ENCODE results near the gene PCCB.

PCCB gene

GRCh38 chr3:136343873-136344555 lies 93.9 kb downstream of the PCCB start:
- no peak overlapping the region for H3K4me3 ChIP-seq (ENCODE audit: low read depth, low read length)
- no peak for TF ChIP-seq CTCF (IDR thresholded peaks at IDR 0.05; ENCODE audit: insufficient read depth, low read depth, low read length, missing control alignments)
- DNase-seq (ENCODE audit: low read depth), result no peak

GRCh38 chr3:136346486-136346885 lies 96.3 kb downstream of the PCCB start:
- no peak for TF ChIP-seq CTCF (IDR thresholded peaks at IDR 0.05; ENCODE audit: insufficient read depth, low read depth, low read length, missing control alignments)
- no peak for DNase-seq (ENCODE audit: low read depth)
- H3K4me3 ChIP-seq (ENCODE audit: low read depth, low read length), result no peak overlapping the region

GRCh38 chr3:136350132-136350531 lies 100.0 kb downstream of the PCCB start:
- TF ChIP-seq CTCF (IDR thresholded peaks at IDR 0.05; ENCODE audit: insufficient read depth, low read depth, low read length, missing control alignments), result no peak
- DNase-seq (ENCODE audit: low read depth), result no peak
- H3K4me3 ChIP-seq (ENCODE audit: low read depth, low read length), result no peak overlapping the region

GRCh38 chr3:136350557-136350956 lies 100.4 kb downstream of the PCCB start:
- DNase-seq (ENCODE audit: low read depth), result no peak
- H3K4me3 ChIP-seq (ENCODE audit: low read depth, low read length), result no peak overlapping the region
- no peak for TF ChIP-seq CTCF (IDR thresholded peaks at IDR 0.05; ENCODE audit: insufficient read depth, low read depth, low read length, missing control alignments)

GRCh38 chr3:136351351-136351750 lies 101.2 kb downstream of the PCCB start:
- TF ChIP-seq CTCF (IDR thresholded peaks at IDR 0.05; ENCODE audit: insufficient read depth, low read depth, low read length, missing control alignments), result no peak
- H3K4me3 ChIP-seq (ENCODE audit: low read depth, low read length), result no peak overlapping the region
- no peak for DNase-seq (ENCODE audit: low read depth)

- no peak for TF ChIP-seq CTCF (IDR thresholded peaks at IDR 0.05; ENCODE audit: insufficient read depth, low read depth, low read length, missing control alignments)
- H3K4me3 ChIP-seq (ENCODE audit: low read depth, low read length), result no peak overlapping the region
- no peak for DNase-seq (ENCODE audit: low read depth)
These were observed 101.8 kb downstream of the PCCB start for GRCh38 chr3:136351905-136352304.

GRCh38 chr3:136353461-136353860 lies 103.3 kb downstream of the PCCB start:
- no peak for TF ChIP-seq CTCF (IDR thresholded peaks at IDR 0.05; ENCODE audit: insufficient read depth, low read depth, low read length, missing control alignments)
- no peak overlapping the region for H3K4me3 ChIP-seq (ENCODE audit: low read depth, low read length)
- peak; percentile 64 for DNase-seq (ENCODE audit: low read depth)
